ENCODE results near the gene CFAP210. TPM values are rescaled to one million over a fixed set of nuclear protein-coding genes. Genes with fewer than 3 reads are reported as not detected.
"Not testable (repeated sequence)": the region's sequence is repeated elsewhere in the genome, so short reads cannot be mapped to it uniquely, and the experiment has no call there.

The CFAP210 gene
- total and polyA plus RNA-seq, 2 donors (not counting 1 experiment from before 2014, with no cell fraction given) = not detected

- Histone ChIP-seq H3K9ac (ENCODE audit: insufficient read depth, low read length) (no peak overlapping the region), H3K4me2 (ENCODE audit: extremely low read depth, insufficient read depth, low read length) (no peak overlapping the region), H3K4me3 (replicated peaks in 1 of 4; ENCODE audit: control extremely low read depth in 1 of 4, insufficient read depth in 1 of 4, low read depth in 3 of 4, low read length in 4 of 4) (no peak overlapping the region), H3K27ac (ENCODE audit: insufficient read depth, low read length) (no peak overlapping the region), H3K9me3 (ENCODE audit: control insufficient read depth, insufficient read depth, low read depth, low read length) (no peaks in the 10 kb centered on the region), H4K20me1 (ENCODE audit: control insufficient read depth, extremely low read depth, insufficient read depth, low read length) (no peaks in the 10 kb centered on the region), H3K4me1 (ENCODE audit: control insufficient read depth, extremely low read depth, insufficient read depth, low read length) (peaks cover 3% of the 10 kb centered on the region), H3K79me2 (ENCODE audit: control insufficient read depth, insufficient read depth, low read length) (no peaks in the 10 kb centered on the region), H3K27me3 (ENCODE audit: control insufficient read depth, insufficient read depth, low read length) (peaks cover 3% of the 10 kb centered on the region), H2AFZ (ENCODE audit: low read length) (no peak overlapping the region), H3K36me3 (ENCODE audit: control insufficient read depth, insufficient read depth, low read length) (no peaks in the 10 kb centered on the region)
- no peak for DNase-seq (ENCODE audit: low read depth in 2 of 2)
- TF ChIP-seq EZH2 (IDR thresholded peaks at IDR 0.05; ENCODE audit: low read length, missing control alignments) = no peak
- no peak for TF ChIP-seq CTCF (conservative IDR thresholded peaks at IDR 0.05 in 1 of 2, IDR thresholded peaks at IDR 0.05 in 1 of 2; ENCODE audit: low read depth in 1 of 2, low read length in 2 of 2)
These were observed 1.5 kb downstream of the CFAP210 start for GRCh38 chr2:169692718-169693117.

- Histone ChIP-seq H3K9ac (ENCODE audit: insufficient read depth, low read length) (no peak overlapping the region), H3K79me2 (ENCODE audit: control insufficient read depth, insufficient read depth, low read length) (no peaks in the 10 kb centered on the region), H3K36me3 (ENCODE audit: control insufficient read depth, insufficient read depth, low read length) (no peaks in the 10 kb centered on the region), H3K9me3 (ENCODE audit: control insufficient read depth, insufficient read depth, low read depth, low read length) (no peaks in the 10 kb centered on the region), H3K27me3 (ENCODE audit: control insufficient read depth, insufficient read depth, low read length) (peaks cover 3% of the 10 kb centered on the region), H3K27ac (ENCODE audit: insufficient read depth, low read length) (no peak overlapping the region), H3K4me3 (replicated peaks in 1 of 4; ENCODE audit: control extremely low read depth in 1 of 4, insufficient read depth in 1 of 4, low read depth in 3 of 4, low read length in 4 of 4) (no peak overlapping the region), H3K4me1 (ENCODE audit: control insufficient read depth, extremely low read depth, insufficient read depth, low read length) (no peaks in the 10 kb centered on the region), H2AFZ (ENCODE audit: low read length) (no peak overlapping the region), H3K4me2 (ENCODE audit: extremely low read depth, insufficient read depth, low read length) (no peak overlapping the region), H4K20me1 (ENCODE audit: control insufficient read depth, extremely low read depth, insufficient read depth, low read length) (no peaks in the 10 kb centered on the region)
- no peak for DNase-seq (ENCODE audit: low read depth in 2 of 2)
- no peak for TF ChIP-seq CTCF (conservative IDR thresholded peaks at IDR 0.05 in 1 of 2, IDR thresholded peaks at IDR 0.05 in 1 of 2; ENCODE audit: low read depth in 1 of 2, low read length in 2 of 2)
- TF ChIP-seq EZH2 (IDR thresholded peaks at IDR 0.05; ENCODE audit: low read length, missing control alignments) = no peak
These were observed 3.2 kb downstream of the CFAP210 start for GRCh38 chr2:169690958-169691357.

- H3K9ac ChIP-seq (ENCODE audit: insufficient read depth, low read length); H3K4me2 ChIP-seq (ENCODE audit: extremely low read depth, insufficient read depth, low read length); H3K4me3 ChIP-seq (replicated peaks in 1 of 4; ENCODE audit: control extremely low read depth in 1 of 4, insufficient read depth in 1 of 4, low read depth in 3 of 4, low read length in 4 of 4); H3K9me3 ChIP-seq (ENCODE audit: control insufficient read depth, insufficient read depth, low read depth, low read length); H4K20me1 ChIP-seq (ENCODE audit: control insufficient read depth, extremely low read depth, insufficient read depth, low read length); DNase-seq (ENCODE audit: low read depth in 2 of 2); H3K27me3 ChIP-seq (ENCODE audit: control insufficient read depth, insufficient read depth, low read length); H3K27ac ChIP-seq (ENCODE audit: insufficient read depth, low read length); H3K4me1 ChIP-seq (ENCODE audit: control insufficient read depth, extremely low read depth, insufficient read depth, low read length); H3K79me2 ChIP-seq (ENCODE audit: control insufficient read depth, insufficient read depth, low read length); H2AFZ ChIP-seq (ENCODE audit: low read length); H3K36me3 ChIP-seq (ENCODE audit: control insufficient read depth, insufficient read depth, low read length): not testable (repeated sequence)
These were observed 6.3 kb downstream of the CFAP210 start for GRCh38 chr2:169687943-169688342.

- not testable (repeated sequence) for H3K9me3 ChIP-seq (ENCODE audit: control insufficient read depth, insufficient read depth, low read depth, low read length); DNase-seq (ENCODE audit: low read depth in 2 of 2); H3K79me2 ChIP-seq (ENCODE audit: control insufficient read depth, insufficient read depth, low read length); H2AFZ ChIP-seq (ENCODE audit: low read length); H3K4me3 ChIP-seq (replicated peaks in 1 of 4; ENCODE audit: control extremely low read depth in 1 of 4, insufficient read depth in 1 of 4, low read depth in 3 of 4, low read length in 4 of 4); H3K9ac ChIP-seq (ENCODE audit: insufficient read depth, low read length); H3K27me3 ChIP-seq (ENCODE audit: control insufficient read depth, insufficient read depth, low read length); H3K4me2 ChIP-seq (ENCODE audit: extremely low read depth, insufficient read depth, low read length); H4K20me1 ChIP-seq (ENCODE audit: control insufficient read depth, extremely low read depth, insufficient read depth, low read length); H3K36me3 ChIP-seq (ENCODE audit: control insufficient read depth, insufficient read depth, low read length); H3K4me1 ChIP-seq (ENCODE audit: control insufficient read depth, extremely low read depth, insufficient read depth, low read length); H3K27ac ChIP-seq (ENCODE audit: insufficient read depth, low read length)
These were observed 7.4 kb downstream of the CFAP210 start for GRCh38 chr2:169686825-169687224.

GRCh38 chr2:169684712-169685111 is 9.5 kb downstream of the CFAP210 start:
- not testable (repeated sequence) for H3K9ac ChIP-seq (ENCODE audit: insufficient read depth, low read length); H3K79me2 ChIP-seq (ENCODE audit: control insufficient read depth, insufficient read depth, low read length); H4K20me1 ChIP-seq (ENCODE audit: control insufficient read depth, extremely low read depth, insufficient read depth, low read length); H3K4me3 ChIP-seq (replicated peaks in 1 of 4; ENCODE audit: control extremely low read depth in 1 of 4, insufficient read depth in 1 of 4, low read depth in 3 of 4, low read length in 4 of 4); H2AFZ ChIP-seq (ENCODE audit: low read length); H3K36me3 ChIP-seq (ENCODE audit: control insufficient read depth, insufficient read depth, low read length); H3K27me3 ChIP-seq (ENCODE audit: control insufficient read depth, insufficient read depth, low read length); H3K4me2 ChIP-seq (ENCODE audit: extremely low read depth, insufficient read depth, low read length); H3K9me3 ChIP-seq (ENCODE audit: control insufficient read depth, insufficient read depth, low read depth, low read length); H3K4me1 ChIP-seq (ENCODE audit: control insufficient read depth, extremely low read depth, insufficient read depth, low read length); H3K27ac ChIP-seq (ENCODE audit: insufficient read depth, low read length); DNase-seq (ENCODE audit: low read depth in 2 of 2)

Data from fibroblast of lung (primary cell).